Spleen (tissue), 11 donors: ENCODE results near the gene JAKMIP1. TPM values are rescaled to one million over a fixed set of nuclear protein-coding genes. Genes with fewer than 3 reads are reported as not detected.

Source experiments
- DNase-seq: peaks from one replicate; pipeline ENCODE4 v3.0.0-alpha.2; 2020
- H3K27ac ChIP-seq, 8 donors: fragments of 200-600 bp; sonication (generic) in 7 of 8; 1 replicate in 4 of 8; 2 replicates in 4 of 8; pipeline versions ENCODE4 v1.5.0 to v1.8.0; 2016 to 2021; ENCODE audit warnings: inconsistent platforms in 4 of 8, mild to moderate bottlenecking in 4 of 8, moderate library complexity in 1 of 8
- H3K27me3 ChIP-seq, 7 donors: fragments of 200-600 bp; sonication (generic) in 6 of 7; replicated peaks in 1 of 7; 1 replicate in 4 of 7; 2 replicates in 3 of 7; pipeline versions ENCODE4 v1.5.0 to v1.8.0; 2016 to 2021; ENCODE audit warnings: inconsistent platforms in 3 of 7, mild to moderate bottlenecking in 1 of 7
- H3K36me3 ChIP-seq, 6 donors: fragments of 200-600 bp; sonication (generic) in 5 of 6; 1 replicate in 4 of 6; 2 replicates in 2 of 6; pipeline versions ENCODE4 v1.5.0 to v1.8.0; 2016 to 2021; ENCODE audit warnings: inconsistent platforms in 2 of 6
- H3K4me1 ChIP-seq, 6 donors: fragments of 200-600 bp; sonication (generic) in 5 of 6; 1 replicate in 3 of 6; 2 replicates in 3 of 6; pipeline versions ENCODE4 v1.5.0 to v1.8.0; 2016 to 2021; ENCODE audit warnings: inconsistent platforms in 3 of 6
- H3K4me3 ChIP-seq, 8 donors: fragments of 200-600 bp; sonication (generic) in 7 of 8; 1 replicate in 4 of 8; 2 replicates in 4 of 8; pipeline versions ENCODE4 v1.5.0 to v1.8.0; 2016 to 2021; ENCODE audit warnings: inconsistent platforms in 4 of 8, mild to moderate bottlenecking in 4 of 8, moderate library complexity in 2 of 8
- H3K9me3 ChIP-seq, 8 donors: fragments of 200-600 bp; sonication (generic) in 7 of 8; 1 replicate in 4 of 8; 2 replicates in 4 of 8; pipeline versions ENCODE4 v1.5.0 to v1.8.0; 2016 to 2021; ENCODE audit warnings: inconsistent platforms in 4 of 8
- CTCF ChIP-seq, 11 experiments: fragments of 200-600 bp in 7 of 11; fragments of 450-650 bp in 4 of 11; sonication (generic) in 4 of 11; IDR thresholded peaks in 8 of 11; conservative IDR thresholded peaks in 3 of 11; 1 replicate in 7 of 11; 2 replicates in 4 of 11; pipeline versions ENCODE4 v1.4.0 to v1.8.0; 2016 to 2021; ENCODE audit warnings: antibody characterized with exemption in 11 of 11, inconsistent platforms in 4 of 11, mild to moderate bottlenecking in 1 of 11
- POLR2A ChIP-seq, 3 donors: fragments of 450-650 bp; IDR thresholded peaks; one replicate each; pipeline ENCODE4 v1.5.1; 2017; ENCODE audit warnings: antibody characterized with exemption in 3 of 3, mild to moderate bottlenecking in 1 of 3
- POLR2AphosphoS5 ChIP-seq, 3 donors: sonication (generic); formaldehyde crosslinking; IDR thresholded peaks; one replicate each; pipeline ENCODE4 v1.5.1; 2017; ENCODE audit warnings: antibody characterized with exemption in 3 of 3
- WGBS, 5 donors: extraction: QIAGEN DNeasy Blood & Tissue Kit in 3 of 5; methylation state at CpG; one replicate each; pipeline versions ENCODE4 v1.1.5 to v1.1.7; 2013 to 2018; 5-methylcytosine and 5-hydroxymethylcytosine counted together
- intact Hi-C: fragments of 100-400 bp; cut with DNase I; formaldehyde crosslinking; loops from one replicate; pipeline ENCODE4 v1.15.0; 2023; ENCODE audit warnings: low total_unique reads
- polyA plus RNA-seq, 3 donors: library from polyadenylated mRNA; stranded (reverse); fragments of 200-250 nt; gene quantifications; one replicate each; pipeline ENCODE4 v1.2.1, GENCODE V29; 2013
- total RNA-seq, 7 donors: library from RNA; depleted of rRNA in 3 of 7; stranded (reverse); fragments of >200 nt in 3 of 7; fragmentation: NEBNext Ultra II Directional in 4 of 7; extraction: Animal tissue kit (Norgen Biotek cat#: 25700) in 4 of 7; gene quantifications; one replicate each; pipeline versions ENCODE4 v1.1.0 to v1.2.1, GENCODE V29; 2016 to 2021
- donor health status: healthy with polysubstance abuse.
- donor health status: DM: no; HTN: no; CAD: no; lungs with moderate emphysema.
- donor health status: DM: no; HTN: no; CAD: no.
- donor health status: Bipolar disorder and iron deficiency.
- donor health status: healthy.
- donor health status: DM: no; HTN: no; CAD: no.
- donor health status: DM: yes; HTN: yes; CAD: no.

The JAKMIP1 gene
- total and polyA plus RNA-seq, 10 donors, result 0.37 to 8.7 (median 2.6) TPM

- no peaks in the 10 kb centered on the region for H3K4me1 ChIP-seq
- intact Hi-C loops, result no loop called here
- H3K4me3 ChIP-seq, result no peak overlapping the region
- H3K27ac ChIP-seq, result no peak overlapping the region
- no peaks in the 10 kb centered on the region for H3K9me3 ChIP-seq
- H3K36me3 ChIP-seq, result peaks cover 0 to 8% (median 0%) of the 10 kb centered on the region in 6 donors
- no peak for DNase-seq
- TF ChIP-seq POLR2AphosphoS5 (IDR thresholded peaks at IDR 0.05) (no peak), POLR2A (IDR thresholded peaks at IDR 0.05) (no peak), CTCF (IDR thresholded peaks at IDR 0.05 in 8 of 11, conservative IDR thresholded peaks at IDR 0.05 in 3 of 11) (no peak)
- peaks cover 0 to 12% (median 0%) of the 10 kb centered on the region in 7 donors for H3K27me3 ChIP-seq
- 81 to 83% (median 82%) methylated on average over 7 of the region's 7 CpGs for WGBS, 5 donors
Measured at GRCh38 chr4:6078560-6078959, 121.8 kb downstream of the JAKMIP1 start.

GRCh38 chr4:6076391-6076790 is 124.0 kb downstream of the JAKMIP1 start:
- Histone ChIP-seq H3K4me1 (no peaks in the 10 kb centered on the region), H3K27me3 (peaks cover 0 to 8% (median 0%) of the 10 kb centered on the region in 7 donors), H3K9me3 (no peaks in the 10 kb centered on the region), H3K36me3 (peaks cover 0 to 8% (median 0%) of the 10 kb centered on the region in 6 donors), H3K4me3 (no peak overlapping the region), H3K27ac (no peak overlapping the region)
- no peak for TF ChIP-seq CTCF (IDR thresholded peaks at IDR 0.05 in 8 of 11, conservative IDR thresholded peaks at IDR 0.05 in 3 of 11)
- TF ChIP-seq POLR2A (IDR thresholded peaks at IDR 0.05), result no peak
- no peak for TF ChIP-seq POLR2AphosphoS5 (IDR thresholded peaks at IDR 0.05)
- intact Hi-C loops, result no loop called here
- no peak for DNase-seq
- WGBS, 5 donors, result 39 to 80% (median 59%) methylated on average over 1 of the region's 1 CpG

GRCh38 chr4:6074758-6075157 is 125.6 kb downstream of the JAKMIP1 start:
- intact Hi-C loops, result no loop called here
- TF ChIP-seq POLR2A (IDR thresholded peaks at IDR 0.05), result no peak
- TF ChIP-seq POLR2AphosphoS5 (IDR thresholded peaks at IDR 0.05), result no peak
- TF ChIP-seq CTCF (IDR thresholded peaks at IDR 0.05 in 8 of 11, conservative IDR thresholded peaks at IDR 0.05 in 3 of 11), result no peak
- DNase-seq, result no peak
- Histone ChIP-seq H3K27ac (no peak overlapping the region), H3K9me3 (no peaks in the 10 kb centered on the region), H3K4me3 (no peak overlapping the region), H3K27me3 (peaks cover 0 to 17% (median 0%) of the 10 kb centered on the region in 7 donors), H3K36me3 (peaks cover 0 to 8% (median 0%) of the 10 kb centered on the region in 6 donors), H3K4me1 (no peaks in the 10 kb centered on the region)
- WGBS, 5 donors, result 90 to 94% (median 91%) methylated on average over 6 of the region's 6 CpGs

- Histone ChIP-seq H3K27ac (no peak overlapping the region), H3K9me3 (no peaks in the 10 kb centered on the region), H3K36me3 (no peaks in the 10 kb centered on the region), H3K4me1 (no peaks in the 10 kb centered on the region), H3K27me3 (peaks cover 0 to 31% (median 0%) of the 10 kb centered on the region in 7 donors), H3K4me3 (no peak overlapping the region)
- DNase-seq, result no peak
- 57 to 74% (median 64%) methylated on average over 7 to 8 of the region's 8 CpGs for WGBS, 5 donors
- TF ChIP-seq POLR2AphosphoS5 (IDR thresholded peaks at IDR 0.05), result no peak
- no peak for TF ChIP-seq POLR2A (IDR thresholded peaks at IDR 0.05)
- intact Hi-C loops, result no loop called here
Measured at GRCh38 chr4:6071959-6072720, 128.2 kb downstream of the JAKMIP1 start.
